SK-N-SH (cell line): ENCODE data around the gene MBNL2.

Source experiments
- EZH2phosphoT487 ChIP-seq: fragments of 200-600 bp; sonication (generic); IDR thresholded peaks from 2 replicates; pipeline ENCODE4 v1.6.1; 2017; ENCODE audit warnings: low read depth, mixed run types, mild to moderate bottlenecking, antibody characterized with exemption, moderate library complexity, borderline replicate concordance
- JUND ChIP-seq: IDR thresholded peaks from 2 replicates; pipeline ENCODE4 v1.4.0; 2012
- MEF2A ChIP-seq: IDR thresholded peaks from 2 replicates; pipeline ENCODE4 v1.4.0; 2012; ENCODE audit warnings: low read depth, borderline replicate concordance
- RAD21 ChIP-seq: IDR thresholded peaks from 2 replicates; pipeline ENCODE4 v1.6.1; 2012; ENCODE audit warnings: mild to moderate bottlenecking, low read length
- RXRA ChIP-seq: IDR thresholded peaks from 2 replicates; pipeline ENCODE4 v1.4.0; 2012; ENCODE audit warnings: low read depth, mild to moderate bottlenecking, borderline replicate concordance
- SMC3 ChIP-seq: IDR thresholded peaks from 2 replicates; pipeline ENCODE4 v1.6.1; 2012; ENCODE audit warnings: low read depth, low read length, improper control_type of control experiment
- ZBTB33 ChIP-seq: IDR thresholded peaks from 2 replicates; pipeline ENCODE4 v1.4.0; 2012; ENCODE audit warnings: low read depth, borderline replicate concordance
- TF ChIP-seq, protein P1 (sequence below): fragments of 200-600 bp; sonication (generic); IDR thresholded peaks from 2 replicates; pipeline ENCODE4 v1.6.1; 2017; ENCODE audit warnings: antibody characterized with exemption, mild to moderate bottlenecking, moderate library complexity

DNA sequence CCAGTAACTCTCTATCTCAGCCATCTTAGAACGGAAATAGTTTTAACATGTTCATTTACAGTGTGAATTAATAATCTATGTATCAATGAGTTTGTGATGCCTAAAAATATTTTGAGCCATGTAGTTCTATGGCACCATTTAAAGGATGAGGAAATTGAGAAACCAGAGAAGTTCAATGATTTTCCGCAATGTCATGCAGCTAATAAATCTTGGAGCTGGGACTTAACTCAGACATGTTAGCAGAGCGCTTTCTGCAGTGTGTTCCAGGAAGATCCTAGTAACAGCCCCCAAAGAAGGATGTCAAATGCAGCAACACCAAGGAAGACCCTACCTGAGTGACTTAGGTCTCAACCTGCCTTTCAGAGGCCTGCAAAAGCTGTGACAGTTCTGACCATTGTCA is 112.6 kb downstream of the MBNL2 start:
- TF ChIP-seq ZBTB33 (no peak), JUND (no peak), MEF2A (no peak), RXRA (no peak), RAD21 (no peak), SMC3 (no peak), EZH2phosphoT487 (no peak)
- TF ChIP-seq, protein P1, sequence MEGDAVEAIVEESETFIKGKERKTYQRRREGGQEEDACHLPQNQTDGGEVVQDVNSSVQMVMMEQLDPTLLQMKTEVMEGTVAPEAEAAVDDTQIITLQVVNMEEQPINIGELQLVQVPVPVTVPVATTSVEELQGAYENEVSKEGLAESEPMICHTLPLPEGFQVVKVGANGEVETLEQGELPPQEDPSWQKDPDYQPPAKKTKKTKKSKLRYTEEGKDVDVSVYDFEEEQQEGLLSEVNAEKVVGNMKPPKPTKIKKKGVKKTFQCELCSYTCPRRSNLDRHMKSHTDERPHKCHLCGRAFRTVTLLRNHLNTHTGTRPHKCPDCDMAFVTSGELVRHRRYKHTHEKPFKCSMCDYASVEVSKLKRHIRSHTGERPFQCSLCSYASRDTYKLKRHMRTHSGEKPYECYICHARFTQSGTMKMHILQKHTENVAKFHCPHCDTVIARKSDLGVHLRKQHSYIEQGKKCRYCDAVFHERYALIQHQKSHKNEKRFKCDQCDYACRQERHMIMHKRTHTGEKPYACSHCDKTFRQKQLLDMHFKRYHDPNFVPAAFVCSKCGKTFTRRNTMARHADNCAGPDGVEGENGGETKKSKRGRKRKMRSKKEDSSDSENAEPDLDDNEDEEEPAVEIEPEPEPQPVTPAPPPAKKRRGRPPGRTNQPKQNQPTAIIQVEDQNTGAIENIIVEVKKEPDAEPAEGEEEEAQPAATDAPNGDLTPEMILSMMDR: no peak
